ENCODE results near the gene ZDHHC8.

- TF ChIP-seq CTCF (IDR thresholded peaks at IDR 0.05), result no peak
- no peak for TF ChIP-seq EZH2 (IDR thresholded peaks at IDR 0.05; ENCODE audit: borderline replicate concordance, insufficient read depth, low read depth, low read length, poor library complexity, severe bottlenecking)
These were observed 16.8 kb downstream of the ZDHHC8 start for GRCh38 chr22:20148414-20148813.

Data from B cell (primary cell).